ENCODE data around the gene NFIX.
"Not testable (repeated sequence)": the region's sequence is repeated elsewhere in the genome, so short reads cannot be mapped to it uniquely, and the experiment has no call there.

Gene NFIX

GRCh38 chr19:12957389-12957952 lies 37.8 kb upstream of the NFIX start:
- DNase-seq (ENCODE audit: low read depth, low spot score): not testable (repeated sequence)

- DNase-seq (ENCODE audit: low read depth, low spot score): no peak
Observed at GRCh38 chr19:12959481-12959880, 35.8 kb upstream of the NFIX start.

GRCh38 chr19:12965017-12965811 lies 30.1 kb upstream of the NFIX start:
- no peak for DNase-seq (ENCODE audit: low read depth, low spot score)

GRCh38 chr19:12965812-12966135 lies 29.5 kb upstream of the NFIX start:
- DNase-seq (ENCODE audit: low read depth, low spot score): no peak

GRCh38 chr19:12967907-12968306 lies 27.4 kb upstream of the NFIX start:
- DNase-seq (ENCODE audit: low read depth, low spot score): no peak

GRCh38 chr19:12969292-12969988 lies 25.8 kb upstream of the NFIX start, which contains the start of gene DAND5:
DAND5 (plus strand) TSS chr19:12969576; CDS start chr19:12969661, 85 bp downstream.
- no peak for DNase-seq (ENCODE audit: low read depth, low spot score)

- no peak for DNase-seq (ENCODE audit: low read depth, low spot score)
Observed at GRCh38 chr19:12970070-12970820, 25.0 kb upstream of the NFIX start.

- no peak for DNase-seq (ENCODE audit: low read depth, low spot score)
Observed at GRCh38 chr19:12973236-12973635, 22.0 kb upstream of the NFIX start.

GRCh38 chr19:12974301-12975220 lies 20.7 kb upstream of the NFIX start:
- DNase-seq (ENCODE audit: low read depth, low spot score): no peak

GRCh38 chr19:12975221-12975741 lies 20.0 kb upstream of the NFIX start:
- no peak for DNase-seq (ENCODE audit: low read depth, low spot score)

GRCh38 chr19:12976109-12976508 lies 19.2 kb upstream of the NFIX start:
- not testable (repeated sequence) for DNase-seq (ENCODE audit: low read depth, low spot score)

GRCh38 chr19:12979974-12980373 lies 15.3 kb upstream of the NFIX start:
- DNase-seq (ENCODE audit: low read depth, low spot score): no peak

GRCh38 chr19:12982648-12983047 lies 12.6 kb upstream of the NFIX start:
- no peak for DNase-seq (ENCODE audit: low read depth, low spot score)

GRCh38 chr19:12983091-12983490 lies 12.2 kb upstream of the NFIX start:
- DNase-seq (ENCODE audit: low read depth, low spot score): no peak

GRCh38 chr19:12983542-12984142 lies 11.6 kb upstream of the NFIX start:
- no peak for DNase-seq (ENCODE audit: low read depth, low spot score)

GRCh38 chr19:12984143-12984627 lies 11.1 kb upstream of the NFIX start:
- no peak for DNase-seq (ENCODE audit: low read depth, low spot score)

- no peak for DNase-seq (ENCODE audit: low read depth, low spot score)
Observed at GRCh38 chr19:12984683-12985048, 10.6 kb upstream of the NFIX start.

- DNase-seq (ENCODE audit: low read depth, low spot score): no peak
Observed at GRCh38 chr19:12985049-12985776, 10.1 kb upstream of the NFIX start.

- DNase-seq (ENCODE audit: low read depth, low spot score): no peak
Observed at GRCh38 chr19:12986726-12987125, 8.5 kb upstream of the NFIX start.

- no peak for DNase-seq (ENCODE audit: low read depth, low spot score)
Observed at GRCh38 chr19:12987190-12987589, 8.1 kb upstream of the NFIX start.

All from brain pericyte (primary cell).